Gastrocnemius medialis (tissue), 4 donors: Measurements from ENCODE around the gene PVR. TPM values are rescaled to one million over a fixed set of nuclear protein-coding genes. Genes with fewer than 3 reads are reported as not detected.

Experiments used
- ATAC-seq, 2 donors: fragments of 150-250 bp; one replicate each; pipeline ENCODE4 v1.9.1; 2016
- DNase-seq, 2 donors: peaks; one replicate each; pipeline ENCODE4 v3.0.0-alpha.2; 2019
- H3K27ac ChIP-seq, 4 donors: fragments of 200-600 bp; sonication (generic); 1 replicate in 1 of 4; 2 replicates in 3 of 4; pipeline ENCODE4 v1.5.1; 2016 to 2018; ENCODE audit warnings: mild to moderate bottlenecking in 2 of 4, moderate library complexity in 1 of 4
- H3K27me3 ChIP-seq, 3 donors: fragments of 200-600 bp; sonication (generic) in 2 of 3; 1 replicate in 1 of 3; 2 replicates in 2 of 3; pipeline versions ENCODE4 v1.5.1 to v1.6.0; 2016 to 2019; ENCODE audit warnings: mild to moderate bottlenecking in 1 of 3, moderate library complexity in 1 of 3
- H3K36me3 ChIP-seq, 2 donors: fragments of 200-600 bp; sonication (generic) in 1 of 2; one replicate each; pipeline ENCODE4 v1.5.1; 2017 to 2018
- H3K4me1 ChIP-seq, 2 donors: fragments of 200-600 bp; sonication (generic) in 1 of 2; one replicate each; pipeline ENCODE4 v1.5.1; 2016 to 2017; ENCODE audit warnings: mild to moderate bottlenecking in 2 of 2
- H3K4me3 ChIP-seq, 4 donors: fragments of 200-600 bp; sonication (generic) in 3 of 4; 1 replicate in 1 of 4; 2 replicates in 3 of 4; pipeline ENCODE4 v1.5.1; 2016 to 2019; ENCODE audit warnings: mild to moderate bottlenecking in 2 of 4
- H3K9me3 ChIP-seq, 3 donors: fragments of 200-600 bp; sonication (generic) in 2 of 3; 1 replicate in 1 of 3; 2 replicates in 2 of 3; pipeline ENCODE4 v1.5.1; 2016 to 2019
- POLR2A ChIP-seq, 2 donors: fragments of 450-650 bp; IDR thresholded peaks; one replicate each; pipeline ENCODE4 v1.6.1; 2017; ENCODE audit warnings: antibody characterized with exemption in 2 of 2, mild to moderate bottlenecking in 2 of 2, moderate library complexity in 2 of 2
- in situ Hi-C, 4 donors: fragments of 200-750 bp; cut with MboI; loops; one replicate each; pipeline versions ENCODE4 v1.15.0 to v1.8.0; 2017; ENCODE audit warnings: low sequenced_read_pairs in 4 of 4
- intact Hi-C: fragments of 100-400 bp; cut with DNase I; formaldehyde crosslinking; loops from one replicate; pipeline ENCODE4 v1.15.1; 2023; ENCODE audit warnings: low total_unique reads
- total RNA-seq, 4 donors: library from RNA; depleted of rRNA; stranded (reverse); fragments of >200 nt; gene quantifications; one replicate each; pipeline versions ENCODE4 v1.1.0 to v1.2.3, GENCODE V29; 2016
- TF ChIP-seq, protein P1 (sequence below), 5 experiments: fragments of 450-650 bp in 3 of 5; fragments of 200-600 bp in 2 of 5; sonication (generic) in 2 of 5; IDR thresholded peaks in 4 of 5; conservative IDR thresholded peaks in 1 of 5; 1 replicate in 4 of 5; 2 replicates in 1 of 5; pipeline ENCODE4 v1.5.1; 2016 to 2019; ENCODE audit warnings: antibody characterized with exemption in 5 of 5, mild to moderate bottlenecking in 3 of 5, moderate library complexity in 3 of 5

Gene PVR
- total RNA-seq, 4 donors from 2014 or later = 27.3 to 60.2 (median 33.9) TPM

DNA sequence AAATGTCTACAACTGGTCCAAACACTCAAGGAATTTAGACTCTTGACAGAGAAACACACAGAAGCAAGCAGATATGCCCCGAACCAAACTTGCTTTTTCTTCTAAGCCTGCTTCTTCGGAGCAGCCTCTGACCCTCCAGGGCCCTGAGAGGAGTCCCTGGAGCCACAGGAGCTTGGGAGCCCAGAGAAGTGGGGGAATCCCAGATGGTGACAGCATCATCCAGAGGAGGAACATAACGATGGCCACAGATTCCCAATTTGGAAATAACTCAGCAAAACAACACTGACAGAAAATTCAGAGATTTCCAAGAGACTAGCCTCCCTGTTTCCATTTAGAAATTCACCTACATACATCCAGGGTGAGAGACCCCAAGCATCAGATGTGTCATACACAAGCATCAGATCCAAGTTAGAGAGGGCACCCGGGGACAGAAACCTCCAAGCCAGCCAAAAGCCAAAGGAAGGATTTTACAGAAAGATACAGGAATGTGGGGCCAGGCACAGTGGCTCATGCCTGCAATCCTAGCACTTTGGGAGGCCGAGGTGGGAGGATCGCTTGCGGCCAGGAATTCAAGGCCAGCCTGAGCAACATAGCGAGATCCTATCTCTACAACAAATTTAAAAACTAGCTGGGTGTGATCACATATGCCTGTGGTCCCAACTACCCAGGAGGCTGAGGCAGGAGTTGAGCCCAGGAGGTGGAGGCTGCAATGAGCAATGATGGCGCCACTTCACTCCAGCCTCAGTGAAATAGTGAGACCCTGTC lies 2.0 kb upstream of the PVR start:
- no peaks in the 10 kb centered on the region for H3K9me3 ChIP-seq
- no peak overlapping the region for H3K4me3 ChIP-seq
- no peaks in the 10 kb centered on the region for H3K36me3 ChIP-seq
- H3K4me1 ChIP-seq = peaks cover 21 to 22% of the 10 kb centered on the region in 2 donors
- intact Hi-C loops = loop anchor here (5.0 kb wide), 2 partner anchors 54 to 814 kb away; partner anchors contain the start of gene ZNF283
- no peak overlapping the region for H3K27ac ChIP-seq
- in situ Hi-C loops = no loop called here
- TF ChIP-seq, protein P1, sequence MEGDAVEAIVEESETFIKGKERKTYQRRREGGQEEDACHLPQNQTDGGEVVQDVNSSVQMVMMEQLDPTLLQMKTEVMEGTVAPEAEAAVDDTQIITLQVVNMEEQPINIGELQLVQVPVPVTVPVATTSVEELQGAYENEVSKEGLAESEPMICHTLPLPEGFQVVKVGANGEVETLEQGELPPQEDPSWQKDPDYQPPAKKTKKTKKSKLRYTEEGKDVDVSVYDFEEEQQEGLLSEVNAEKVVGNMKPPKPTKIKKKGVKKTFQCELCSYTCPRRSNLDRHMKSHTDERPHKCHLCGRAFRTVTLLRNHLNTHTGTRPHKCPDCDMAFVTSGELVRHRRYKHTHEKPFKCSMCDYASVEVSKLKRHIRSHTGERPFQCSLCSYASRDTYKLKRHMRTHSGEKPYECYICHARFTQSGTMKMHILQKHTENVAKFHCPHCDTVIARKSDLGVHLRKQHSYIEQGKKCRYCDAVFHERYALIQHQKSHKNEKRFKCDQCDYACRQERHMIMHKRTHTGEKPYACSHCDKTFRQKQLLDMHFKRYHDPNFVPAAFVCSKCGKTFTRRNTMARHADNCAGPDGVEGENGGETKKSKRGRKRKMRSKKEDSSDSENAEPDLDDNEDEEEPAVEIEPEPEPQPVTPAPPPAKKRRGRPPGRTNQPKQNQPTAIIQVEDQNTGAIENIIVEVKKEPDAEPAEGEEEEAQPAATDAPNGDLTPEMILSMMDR (IDR thresholded peaks at IDR 0.05 in 4 of 5, conservative IDR thresholded peaks at IDR 0.05 in 1 of 5) = no peak
- TF ChIP-seq POLR2A (IDR thresholded peaks at IDR 0.05) = no peak
- H3K27me3 ChIP-seq = no peaks in the 10 kb centered on the region
- no peak for DNase-seq
- no peak for ATAC-seq

DNA sequence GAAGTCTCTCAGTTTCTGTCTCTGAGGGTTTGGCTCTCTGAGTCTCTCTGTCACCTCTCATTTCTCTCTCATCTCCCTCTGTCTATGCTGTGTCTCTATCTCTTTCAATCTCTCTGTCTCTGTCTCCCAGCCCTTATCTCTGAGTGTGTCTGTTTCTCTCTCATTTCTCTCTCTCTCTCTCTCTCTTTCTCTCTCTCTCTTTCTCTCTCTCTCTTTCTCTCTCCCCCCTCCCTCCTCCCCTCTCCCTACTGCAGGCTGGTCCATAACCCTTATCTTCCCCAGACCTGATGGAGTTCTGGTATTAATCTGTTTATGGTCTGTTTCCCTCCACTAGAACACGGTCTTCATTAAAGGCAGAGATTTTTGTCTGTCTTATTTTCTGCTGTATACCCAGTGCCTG lies 1.3 kb upstream of the PVR start:
- no peak overlapping the region for H3K27ac ChIP-seq
- peaks cover 28% of the 10 kb centered on the region in 2 donors for H3K4me1 ChIP-seq
- no peak overlapping the region for H3K4me3 ChIP-seq
- no peaks in the 10 kb centered on the region for H3K36me3 ChIP-seq
- DNase-seq = no peak
- intact Hi-C loops = loop anchor here (5.0 kb wide), 2 partner anchors 55 to 815 kb away; partner anchors contain the start of gene ZNF283
- in situ Hi-C loops = no loop called here
- no peaks in the 10 kb centered on the region for H3K9me3 ChIP-seq
- TF ChIP-seq POLR2A (IDR thresholded peaks at IDR 0.05) = no peak
- TF ChIP-seq, protein P1 (IDR thresholded peaks at IDR 0.05 in 4 of 5, conservative IDR thresholded peaks at IDR 0.05 in 1 of 5) = no peak
- H3K27me3 ChIP-seq = no peaks in the 10 kb centered on the region
- no peak for ATAC-seq

DNA sequence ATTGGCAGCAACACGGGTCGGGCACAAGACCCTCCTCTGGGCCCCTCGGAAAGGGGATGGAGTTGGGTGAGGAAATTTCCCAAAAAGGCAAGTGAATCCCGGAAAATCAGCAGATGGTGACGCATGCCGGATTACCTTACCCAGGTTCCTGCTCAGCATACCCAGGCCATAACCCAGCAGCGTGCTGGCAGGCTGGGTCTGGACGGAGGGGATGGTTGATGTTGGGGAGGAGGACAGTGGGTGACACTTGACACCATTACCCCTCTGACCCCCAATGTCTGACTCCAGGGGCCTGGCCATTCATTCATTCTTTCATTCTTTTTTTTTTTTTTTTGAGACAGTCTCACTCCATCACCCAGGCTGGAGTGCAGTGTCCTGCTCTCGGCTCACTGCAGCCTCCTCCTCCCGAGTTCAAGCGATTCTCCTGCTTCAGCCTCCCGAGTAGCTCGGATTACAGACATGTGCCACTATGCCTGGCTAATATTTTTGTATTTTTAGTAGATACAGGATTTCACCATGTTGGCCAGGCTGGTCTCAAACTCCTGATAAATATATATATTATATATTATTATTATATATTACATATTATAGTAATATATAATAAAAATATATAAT lies 799 bp downstream of the PVR start:
- Histone ChIP-seq H3K9me3 (no peaks in the 10 kb centered on the region), H3K4me1 (peaks cover 46 to 47% of the 10 kb centered on the region in 2 donors), H3K27me3 (no peaks in the 10 kb centered on the region), H3K36me3 (no peaks in the 10 kb centered on the region), H3K27ac (peak overlapping the region; percentile 88 to 97 (median 95)), H3K4me3 (peak overlapping the region; percentile 75 to 98 (median 92))
- DNase-seq (peak; percentile 9 to 17), ATAC-seq (peak; percentile 50 to 51)
- TF ChIP-seq, protein P1 (IDR thresholded peaks at IDR 0.05 in 4 of 5, conservative IDR thresholded peaks at IDR 0.05 in 1 of 5) = no peak
- TF ChIP-seq POLR2A (IDR thresholded peaks at IDR 0.05) = peak in 1 of 2 donors; percentile 12
- intact Hi-C loops = loop anchor here (5.0 kb wide), 2 partner anchors 57 to 817 kb away; partner anchors contain the start of gene ZNF283
- in situ Hi-C loops = no loop called here

DNA sequence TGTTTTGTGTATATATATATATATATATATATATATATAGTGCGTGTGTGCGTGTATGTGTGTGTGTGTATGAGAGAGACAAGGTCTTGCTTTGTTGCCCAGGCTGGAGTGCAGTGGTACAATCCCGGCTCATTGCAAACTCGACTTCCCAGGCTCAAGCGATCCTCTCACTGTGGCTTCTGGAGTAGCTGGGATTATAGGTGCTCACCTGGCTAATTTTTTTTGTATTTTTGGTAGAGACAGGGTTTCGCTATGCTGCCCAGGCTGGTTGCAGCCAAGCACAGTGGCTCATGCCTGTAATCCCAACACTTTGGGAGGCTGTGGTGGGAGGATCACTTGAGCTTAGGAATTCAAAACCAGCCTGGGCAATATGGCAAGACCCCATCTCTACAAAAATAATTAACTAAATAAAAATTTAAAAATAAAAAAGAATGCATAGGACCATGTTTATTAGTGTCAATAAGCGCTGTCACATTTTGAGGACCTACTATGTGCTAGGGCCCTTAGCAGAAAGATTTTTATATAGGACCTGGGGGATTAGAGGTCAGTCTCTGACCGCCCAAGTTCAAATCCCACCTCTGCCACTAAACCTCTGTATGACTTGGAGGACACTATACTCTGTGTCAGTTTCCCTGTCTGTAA lies 1.8 kb downstream of the PVR start:
- H3K9me3 ChIP-seq = no peaks in the 10 kb centered on the region
- in situ Hi-C loops = no loop called here
- intact Hi-C loops = no loop called here
- peak overlapping the region; percentile 3 to 83 (median 58) for H3K27ac ChIP-seq
- H3K4me1 ChIP-seq = peaks cover 43 to 46% of the 10 kb centered on the region in 2 donors
- no peak overlapping the region for H3K4me3 ChIP-seq
- ATAC-seq (no peak), DNase-seq (no peak)
- H3K27me3 ChIP-seq = no peaks in the 10 kb centered on the region
- H3K36me3 ChIP-seq = peaks cover 0 to 10% of the 10 kb centered on the region in 2 donors
- TF ChIP-seq POLR2A (IDR thresholded peaks at IDR 0.05) = no peak
- TF ChIP-seq, protein P1 (IDR thresholded peaks at IDR 0.05 in 4 of 5, conservative IDR thresholded peaks at IDR 0.05 in 1 of 5) = no peak
